ENCODE results near the gene IGFBP1.
"Not testable (repeated sequence)": the region's sequence is repeated elsewhere in the genome, so short reads cannot be mapped to it uniquely, and the experiment has no call there.

Gene IGFBP1

DNA sequence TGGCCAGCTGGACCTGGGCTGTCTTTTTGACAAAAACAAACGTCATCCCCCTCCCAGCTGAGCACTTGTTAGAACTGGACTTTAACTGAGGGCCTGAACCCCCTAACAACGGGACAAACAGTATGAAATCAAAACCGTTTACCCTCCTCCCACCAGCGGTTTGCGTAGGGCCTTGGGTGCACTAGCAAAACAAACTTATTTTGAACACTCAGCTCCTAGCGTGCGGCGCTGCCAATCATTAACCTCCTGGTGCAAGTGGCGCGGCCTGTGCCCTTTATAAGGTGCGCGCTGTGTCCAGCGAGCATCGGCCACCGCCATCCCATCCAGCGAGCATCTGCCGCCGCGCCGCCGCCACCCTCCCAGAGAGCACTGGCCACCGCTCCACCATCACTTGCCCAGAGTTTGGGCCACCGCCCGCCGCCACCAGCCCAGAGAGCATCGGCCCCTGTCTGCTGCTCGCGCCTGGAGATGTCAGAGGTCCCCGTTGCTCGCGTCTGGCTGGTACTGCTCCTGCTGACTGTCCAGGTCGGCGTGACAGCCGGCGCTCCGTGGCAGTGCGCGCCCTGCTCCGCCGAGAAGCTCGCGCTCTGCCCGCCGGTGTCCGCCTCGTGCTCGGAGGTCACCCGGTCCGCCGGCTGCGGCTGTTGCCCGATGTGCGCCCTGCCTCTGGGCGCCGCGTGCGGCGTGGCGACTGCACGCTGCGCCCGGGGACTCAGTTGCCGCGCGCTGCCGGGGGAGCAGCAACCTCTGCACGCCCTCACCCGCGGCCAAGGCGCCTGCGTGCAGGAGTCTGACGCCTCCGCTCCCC lies at the start of gene IGFBP1:
Gene IGFBP1 (plus strand): TSS at position 304 of the 808 bp plus-strand sequence. CDS start 165 bp downstream, at position 469.
- DNase-seq (ENCODE audit: low read depth in 2 of 2), result no peak

DNA sequence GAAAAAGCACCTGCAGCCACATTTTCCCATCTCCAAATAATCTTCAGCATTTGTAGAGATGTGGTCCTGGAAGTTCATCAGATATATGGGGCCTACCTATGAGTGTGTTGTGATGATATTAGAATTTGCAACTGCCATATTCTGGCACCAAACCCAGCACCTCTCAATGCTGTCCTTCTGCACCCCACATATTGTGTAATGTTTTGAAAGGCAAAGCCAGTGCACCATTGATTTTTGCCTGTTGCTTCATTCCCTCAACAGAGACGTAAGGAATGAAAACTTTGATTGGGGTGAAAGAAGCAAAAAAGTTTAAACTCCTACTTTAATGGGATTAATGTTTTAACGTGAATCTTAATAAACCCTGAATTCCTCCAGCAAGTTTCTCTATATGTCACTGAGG lies 49.4 kb upstream of the IGFBP1 start:
- not testable (repeated sequence) for DNase-seq (ENCODE audit: low read depth in 2 of 2)

DNA sequence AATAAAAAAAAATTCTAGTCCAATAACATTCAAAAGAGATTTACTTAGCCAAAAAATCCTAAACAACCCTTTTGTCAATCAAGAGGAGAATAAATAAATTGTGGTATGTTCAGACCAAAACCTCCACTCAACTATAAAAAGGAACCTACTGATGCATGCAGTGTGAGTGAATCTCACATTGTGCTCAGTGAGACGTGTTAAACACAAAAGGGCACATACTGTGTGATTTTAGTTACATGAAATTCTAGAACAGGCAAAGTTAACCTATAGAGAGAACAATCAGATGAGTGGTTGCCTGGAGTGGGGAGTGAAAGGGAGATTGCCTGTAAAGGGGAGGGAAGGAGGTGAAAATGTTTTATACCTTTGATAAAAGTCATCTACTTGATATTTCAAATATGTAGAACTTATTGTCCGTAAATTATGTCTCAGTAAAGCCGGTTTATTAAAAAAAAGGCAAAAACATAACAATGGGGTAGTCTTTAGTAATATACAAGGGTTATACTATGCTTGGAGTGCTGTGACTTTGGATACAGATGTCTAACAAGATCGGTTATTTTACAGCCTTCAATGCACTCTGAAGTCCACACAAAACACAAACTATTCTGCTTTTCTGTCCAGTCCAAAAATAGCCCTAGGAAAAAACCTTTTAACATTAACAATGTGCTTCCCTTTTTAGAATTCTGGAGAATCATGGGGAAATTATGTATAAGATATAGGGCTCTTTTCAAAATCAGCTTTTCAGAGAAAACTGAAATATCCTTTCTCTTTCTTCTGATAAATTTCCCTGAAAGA lies 46.2 kb upstream of the IGFBP1 start:
- not testable (repeated sequence) for DNase-seq (ENCODE audit: low read depth in 2 of 2)

DNA sequence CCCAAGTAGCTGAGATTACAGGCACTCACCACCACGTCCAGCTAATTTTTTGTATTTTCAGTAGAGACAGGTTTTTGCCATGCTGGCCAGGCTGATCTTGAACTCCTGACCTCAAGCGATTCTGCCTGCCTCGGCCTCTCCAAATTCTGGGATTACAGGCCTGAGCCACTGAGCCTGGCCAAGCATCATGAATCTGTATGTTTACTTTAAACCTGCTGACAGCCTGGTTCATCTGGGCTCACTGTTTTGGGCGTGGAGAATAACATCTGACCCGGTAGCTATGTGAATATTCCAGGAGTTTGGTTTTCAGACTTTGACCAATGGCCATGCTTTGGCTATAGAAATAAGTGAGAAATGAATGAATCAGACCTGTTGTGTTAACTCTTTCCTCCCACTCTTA lies 41.8 kb upstream of the IGFBP1 start:
- DNase-seq (ENCODE audit: low read depth in 2 of 2), result not testable (repeated sequence)

DNA sequence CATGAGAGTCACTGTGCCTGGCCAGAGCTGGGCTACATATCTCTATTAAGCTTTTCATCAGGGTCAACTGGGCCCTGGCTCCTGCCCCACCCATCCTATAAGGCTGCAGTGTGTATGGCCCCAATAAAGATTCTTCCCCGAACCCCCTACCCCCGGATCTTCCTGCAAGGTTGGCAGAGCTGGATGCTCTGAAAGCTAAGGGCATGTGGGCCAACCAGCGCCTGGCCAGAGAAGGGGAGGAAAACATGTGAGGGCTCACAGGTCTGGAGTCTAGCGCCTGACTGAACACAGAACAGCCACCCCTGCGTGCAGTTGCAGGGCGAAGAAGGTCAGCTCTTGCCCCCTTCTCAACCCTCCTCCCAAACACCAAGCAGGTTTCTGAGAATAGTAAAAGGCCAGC lies 39.6 kb upstream of the IGFBP1 start:
- not testable (repeated sequence) for DNase-seq (ENCODE audit: low read depth in 2 of 2)

DNA sequence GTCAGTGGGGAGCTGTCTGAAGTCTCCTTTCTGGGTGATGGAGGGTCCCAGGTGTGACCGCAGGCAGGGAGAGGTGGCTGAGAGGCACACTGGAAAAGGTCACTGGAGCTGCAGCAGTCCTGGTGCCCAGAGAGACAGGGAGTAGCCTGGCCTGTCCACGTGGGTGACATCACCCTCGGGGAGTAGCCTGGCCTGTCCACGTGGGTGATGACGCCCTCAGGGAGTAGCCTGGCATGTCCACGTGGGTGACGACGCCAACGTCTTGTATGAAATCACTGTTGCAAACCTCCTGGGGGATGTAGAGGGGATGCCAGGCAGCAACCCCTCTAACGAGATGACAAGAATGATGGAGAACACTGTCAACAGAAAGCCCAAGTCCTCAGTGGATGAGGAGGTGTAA lies 35.3 kb upstream of the IGFBP1 start:
- not testable (repeated sequence) for DNase-seq (ENCODE audit: low read depth in 2 of 2)

DNA sequence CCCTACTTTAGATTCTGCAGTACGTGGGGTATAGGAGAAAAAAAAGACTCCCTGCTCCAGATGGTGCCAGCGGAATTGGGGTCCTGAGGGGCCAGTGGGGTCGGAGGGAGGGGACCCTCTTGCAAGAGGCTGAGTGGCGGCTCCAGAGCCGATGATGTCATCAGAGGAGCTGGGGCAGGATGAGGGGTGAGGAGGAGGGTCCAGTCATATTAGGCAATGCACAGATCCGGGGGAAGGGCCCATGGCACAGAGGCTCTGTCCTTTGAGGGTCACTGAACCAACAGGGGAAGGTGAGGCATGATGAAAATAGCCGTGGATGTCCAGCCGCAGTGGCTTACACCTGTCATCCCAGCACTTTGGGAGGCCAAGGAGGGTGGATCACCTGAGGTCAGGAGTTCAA lies 34.8 kb upstream of the IGFBP1 start:
- DNase-seq (ENCODE audit: low read depth in 2 of 2), result not testable (repeated sequence)

DNA sequence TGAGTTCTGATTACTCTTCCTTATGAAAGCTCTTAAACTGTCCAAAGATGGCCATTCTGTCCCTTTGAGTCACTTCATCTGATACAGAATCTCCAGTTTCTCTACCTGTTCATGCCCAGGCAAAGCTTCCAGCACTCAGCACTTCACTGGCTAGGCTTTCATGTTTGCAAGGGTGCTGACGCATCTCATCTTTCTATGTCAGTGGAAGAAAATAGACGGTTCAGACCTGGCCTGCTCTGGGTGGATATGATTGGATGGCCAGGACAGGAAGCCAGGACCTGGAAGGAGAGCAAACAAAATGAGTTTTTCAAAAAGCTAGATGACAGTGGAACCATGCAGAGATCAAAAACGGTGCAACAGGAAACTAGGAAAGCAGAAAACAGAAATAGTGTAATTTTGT lies 32.6 kb upstream of the IGFBP1 start:
- DNase-seq (ENCODE audit: low read depth in 2 of 2), result not testable (repeated sequence)

DNA sequence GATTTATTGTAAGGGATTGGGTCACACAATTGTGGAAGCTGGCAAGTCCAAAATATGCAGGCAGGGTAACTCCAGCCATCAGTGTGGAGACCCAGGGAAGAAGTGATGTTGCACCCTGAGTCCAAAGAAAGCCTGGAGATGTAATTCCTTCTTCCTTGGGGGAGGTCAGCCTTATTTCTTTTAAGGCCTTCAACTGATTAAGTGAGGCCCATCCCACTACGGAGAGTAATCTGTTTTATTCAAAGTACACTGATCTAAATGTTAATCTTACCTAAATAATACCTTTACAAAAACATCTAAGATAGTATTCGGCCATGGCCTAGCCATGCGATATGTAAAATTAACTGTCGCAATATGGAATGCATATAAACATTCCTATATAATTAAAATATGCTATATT lies 31.4 kb upstream of the IGFBP1 start:
- not testable (repeated sequence) for DNase-seq (ENCODE audit: low read depth in 2 of 2)

DNA sequence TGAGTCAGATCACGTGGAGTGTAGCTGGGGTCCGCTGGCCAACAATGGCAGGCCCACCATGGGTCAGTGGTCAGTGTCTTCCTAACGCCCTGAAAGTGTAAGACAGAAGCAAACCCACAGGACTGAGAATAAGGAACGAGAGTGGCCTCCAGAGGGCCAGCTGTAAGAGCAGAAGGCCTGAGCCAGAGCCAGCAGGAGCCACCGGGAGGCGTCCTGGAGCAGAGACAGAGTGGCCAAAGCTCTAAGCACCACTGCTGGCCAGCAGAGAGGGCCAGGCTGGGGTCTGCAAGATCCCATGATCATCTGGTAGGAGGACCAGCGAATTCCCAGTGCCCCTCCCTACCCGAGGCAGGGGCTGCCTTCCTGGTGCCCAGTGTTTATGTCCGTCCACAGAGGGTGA lies 24.6 kb upstream of the IGFBP1 start:
- DNase-seq (ENCODE audit: low read depth in 2 of 2), result no peak

DNA sequence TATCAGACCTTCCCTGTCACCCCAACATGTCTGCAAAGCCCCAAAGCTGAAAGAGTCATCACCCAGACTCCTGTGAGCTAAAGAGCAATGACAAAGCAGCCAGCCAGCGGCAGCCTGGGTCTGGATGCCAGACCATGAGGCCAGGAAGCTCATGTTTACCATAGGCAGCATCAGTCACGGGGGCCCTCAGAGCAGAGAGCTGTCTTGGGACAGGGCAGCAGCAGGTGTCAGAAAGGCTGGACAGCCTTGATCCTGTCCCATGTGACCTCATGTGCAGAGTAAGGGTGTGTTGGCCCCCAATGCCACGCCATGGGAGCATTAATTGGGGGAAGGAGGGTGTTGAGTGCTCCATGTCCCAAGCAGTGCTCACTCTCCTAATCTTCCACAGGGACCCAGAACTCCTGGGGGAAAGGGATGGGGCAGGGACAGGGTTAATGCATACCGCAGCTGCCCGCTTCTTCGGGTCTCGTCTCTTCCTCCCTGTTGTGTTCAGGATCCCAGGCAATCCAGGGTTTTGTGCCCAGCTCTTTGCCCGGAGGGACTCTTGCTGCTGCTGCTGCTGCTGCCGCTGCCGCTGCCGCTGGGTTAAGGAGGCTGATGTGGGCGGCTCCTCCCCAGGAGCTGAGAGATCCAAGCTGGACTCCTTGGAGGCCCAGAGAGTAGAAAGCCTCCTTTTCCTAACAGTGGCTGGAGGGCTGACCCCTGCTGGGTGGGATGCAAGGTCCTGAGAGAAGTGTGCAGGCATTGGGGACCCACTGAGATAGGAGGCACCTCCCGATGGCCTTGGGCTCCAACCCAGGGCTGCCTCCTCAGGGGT lies 22.5 kb upstream of the IGFBP1 start:
- DNase-seq (ENCODE audit: low read depth in 2 of 2), result no peak

DNA sequence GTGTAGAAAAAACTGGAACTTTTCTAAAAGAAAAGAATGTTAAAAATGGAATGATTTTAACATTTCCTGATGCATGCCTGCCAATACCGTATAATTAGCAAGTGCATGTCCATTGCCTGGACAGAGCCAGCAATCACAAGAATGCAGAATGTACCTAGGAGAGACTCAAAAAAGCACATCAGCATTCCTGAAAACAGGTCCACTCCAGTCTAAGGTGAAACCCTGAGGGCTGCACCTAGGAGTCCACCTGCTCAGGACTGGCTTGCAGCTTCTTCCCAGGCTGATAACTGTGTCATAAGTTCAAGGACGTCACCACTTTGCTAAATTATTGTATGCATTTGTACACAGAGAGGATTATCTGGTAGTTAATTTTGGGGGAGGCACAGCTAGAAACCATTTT lies 20.8 kb upstream of the IGFBP1 start:
- DNase-seq (ENCODE audit: low read depth in 2 of 2), result no peak

DNA sequence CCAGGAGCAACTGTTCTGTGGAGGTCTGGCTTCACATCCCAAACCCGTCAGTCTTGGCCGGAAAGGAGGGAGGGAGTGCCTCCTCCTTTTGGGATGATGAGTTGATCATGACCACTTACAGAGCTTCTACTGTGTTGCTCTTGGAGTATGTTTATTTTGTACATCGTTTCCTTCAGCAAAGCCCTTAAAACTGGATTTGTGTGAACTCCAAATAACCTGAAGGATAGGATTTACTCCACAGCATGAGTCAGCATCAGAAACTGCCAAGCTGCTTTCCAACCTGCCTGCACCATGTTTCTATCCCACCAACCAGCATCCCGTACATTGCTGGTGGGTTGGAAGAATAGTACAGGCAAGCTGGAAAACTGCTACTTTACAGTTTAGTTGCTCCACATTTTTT lies 18.9 kb upstream of the IGFBP1 start:
- DNase-seq (ENCODE audit: low read depth in 2 of 2), result no peak

DNA sequence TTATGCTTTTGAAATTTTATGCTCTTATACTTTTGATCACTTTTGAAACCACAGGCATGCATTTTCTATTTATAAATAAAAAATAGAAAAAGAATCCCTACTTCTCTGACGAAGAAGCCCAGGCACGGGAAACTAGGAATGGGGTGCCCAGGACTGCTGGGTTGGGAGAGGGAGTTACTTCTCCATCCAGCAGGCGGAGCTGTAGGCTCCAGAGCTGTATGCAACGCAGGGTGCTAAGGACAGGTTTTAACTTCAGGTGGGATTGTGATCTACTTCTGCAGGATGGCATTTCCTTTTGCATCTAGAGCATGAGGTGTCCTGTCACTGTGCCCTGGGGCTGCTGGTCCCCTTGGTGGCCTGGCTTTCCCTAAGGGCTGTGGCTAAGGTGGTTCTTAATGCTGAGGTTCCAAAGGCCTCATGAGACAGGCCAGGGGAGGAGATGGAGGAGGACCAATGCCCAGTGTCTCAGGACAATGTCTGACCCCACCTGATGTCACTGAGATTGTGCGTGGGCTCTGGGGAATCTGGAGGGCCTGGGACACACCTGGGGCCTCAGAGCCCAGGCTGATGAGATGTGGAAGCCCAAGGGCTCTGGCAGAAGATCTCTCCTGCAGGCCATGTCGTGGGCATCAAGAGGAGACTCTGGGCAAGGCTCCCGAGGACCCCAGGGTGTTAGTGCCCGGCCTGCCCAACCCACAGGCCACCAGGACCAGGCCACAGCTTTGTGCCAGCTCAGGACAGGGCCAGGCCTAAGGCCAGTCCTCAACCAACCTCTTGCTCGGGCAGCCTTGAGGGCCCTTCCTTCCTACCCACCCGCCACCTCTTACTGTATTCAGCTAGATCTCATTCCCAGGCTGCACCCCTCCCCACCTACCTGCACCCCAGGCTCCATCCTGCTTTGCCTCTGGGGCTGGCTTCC lies 15.9 kb upstream of the IGFBP1 start:
- DNase-seq (ENCODE audit: low read depth in 2 of 2), result no peak

DNA sequence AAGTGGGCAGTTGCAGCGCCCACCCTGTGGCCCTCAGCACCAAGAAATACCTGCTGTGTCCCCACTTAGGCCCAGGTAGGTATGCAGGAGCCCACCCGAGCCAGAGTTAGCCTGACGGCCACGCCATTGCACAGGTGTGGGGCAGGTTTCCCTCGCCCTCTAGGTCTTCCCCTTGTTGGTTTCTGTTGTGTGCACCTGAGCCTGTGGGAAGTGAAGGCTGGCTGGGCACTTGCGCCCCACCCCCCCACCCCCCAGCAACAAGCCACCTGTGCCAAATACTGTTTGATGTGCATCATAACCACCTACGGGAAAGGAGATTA lies 15.3 kb upstream of the IGFBP1 start, which contains the start of gene CCDC201:
Gene CCDC201 (minus strand): TSS at position 48 of the 320 bp plus-strand sequence. CDS start 75 bp downstream, outside the sequence.
- no peak for DNase-seq (ENCODE audit: low read depth in 2 of 2)

DNA sequence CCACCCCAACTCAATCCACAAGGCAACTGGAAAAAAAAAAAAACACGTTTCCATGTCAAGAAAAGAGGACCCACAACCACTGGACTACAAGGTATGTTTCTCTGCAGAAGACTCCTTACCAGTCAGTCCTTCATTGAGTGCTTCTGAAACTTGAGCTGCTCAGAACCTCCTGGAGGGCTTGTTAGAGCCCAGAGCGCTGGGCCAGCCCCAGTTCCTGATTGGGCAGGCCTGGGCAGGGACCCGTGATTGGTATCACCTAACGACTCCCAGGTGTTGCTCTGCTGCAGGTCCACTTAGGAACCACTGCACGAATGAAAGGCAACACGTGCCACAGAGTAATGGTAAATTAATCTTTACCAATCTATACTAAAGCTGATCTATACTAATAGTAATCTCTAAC lies 14.9 kb upstream of the IGFBP1 start:
- DNase-seq (ENCODE audit: low read depth in 2 of 2), result no peak

DNA sequence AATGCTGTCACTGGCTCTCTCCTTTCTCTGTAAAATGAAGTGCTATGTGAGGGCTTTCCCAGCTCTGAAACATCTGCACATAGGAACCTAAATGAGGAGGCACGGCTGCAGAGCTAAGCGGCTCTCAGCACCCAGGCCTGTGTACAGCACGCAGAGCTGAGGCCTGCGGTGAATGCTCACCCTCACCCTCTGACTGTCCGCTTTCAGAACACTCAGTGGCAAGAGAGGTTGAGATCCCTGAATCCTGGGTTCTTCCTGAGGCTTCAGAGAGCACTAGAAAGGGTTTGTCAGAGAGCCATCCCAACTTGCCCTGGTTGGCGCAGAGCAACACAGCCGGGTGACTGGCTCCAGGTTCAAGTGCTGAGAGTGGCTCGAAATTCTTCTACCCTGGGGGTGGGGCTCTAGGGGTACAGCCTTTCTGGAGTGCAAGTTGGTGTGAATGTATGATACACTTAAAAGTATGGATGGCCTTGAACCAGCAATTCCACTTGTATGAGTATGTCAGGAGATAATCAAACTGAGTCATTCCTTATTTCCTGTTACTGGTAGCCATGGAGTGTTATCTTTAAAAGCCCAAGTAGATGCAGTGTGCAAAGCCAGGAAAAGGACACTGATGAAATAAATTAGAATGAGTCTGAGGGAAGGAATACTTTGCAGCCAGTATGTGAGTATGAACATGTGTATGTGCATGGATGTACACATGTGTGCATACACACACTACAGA lies 13.7 kb upstream of the IGFBP1 start:
- no peak for DNase-seq (ENCODE audit: low read depth in 2 of 2)

DNA sequence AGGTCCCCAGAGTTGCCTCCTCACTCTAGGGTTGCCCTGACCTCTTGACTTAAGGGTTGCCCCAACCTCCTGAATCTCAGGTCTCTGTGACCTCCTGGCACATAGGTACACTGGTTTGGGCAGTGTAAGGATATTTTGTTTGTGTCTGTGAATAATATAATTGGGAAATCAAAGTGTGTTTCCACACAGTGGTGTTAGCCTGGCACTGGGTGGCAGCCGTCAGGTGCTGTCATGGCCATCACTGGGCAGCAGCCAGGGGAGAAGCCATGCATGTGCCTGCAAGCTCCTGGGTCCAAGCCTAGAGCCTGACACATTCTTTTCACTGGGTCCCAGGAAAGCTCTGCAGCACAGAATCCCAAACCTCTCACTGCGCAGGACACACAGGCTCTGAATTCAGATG lies 11.8 kb upstream of the IGFBP1 start:
- no peak for DNase-seq (ENCODE audit: low read depth in 2 of 2)

DNA sequence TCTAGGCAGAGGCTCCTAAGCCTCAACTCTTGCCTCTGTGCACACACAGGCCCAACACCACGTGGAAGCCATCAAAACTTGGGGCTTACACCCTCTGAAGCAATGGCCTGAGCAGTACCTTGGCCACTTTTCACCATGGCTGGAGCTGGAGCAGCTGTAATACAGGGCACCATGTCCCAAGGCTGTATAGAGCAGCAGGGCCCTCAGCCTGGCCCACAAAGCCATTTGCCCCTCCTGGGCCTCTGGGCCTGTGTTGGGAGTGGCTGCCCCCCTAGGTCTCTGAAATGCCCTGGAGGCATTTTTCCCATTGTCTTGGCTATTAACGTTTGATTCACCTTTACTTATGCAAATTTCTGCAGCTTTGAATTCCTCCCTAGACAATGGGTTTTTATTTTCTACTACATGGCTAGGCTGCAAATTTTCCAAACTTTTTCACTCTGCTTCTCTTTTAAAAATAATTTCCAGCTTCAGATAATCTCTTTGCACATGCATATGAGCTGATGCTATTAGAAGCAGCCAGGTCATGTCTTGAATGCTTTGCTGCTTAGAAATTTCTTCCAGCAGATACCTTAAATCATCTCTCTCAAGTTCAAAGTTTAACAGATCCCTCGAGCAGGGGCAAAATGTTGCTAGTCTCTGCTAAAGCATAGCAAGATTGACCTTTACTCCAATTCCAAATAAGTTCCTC lies 9.7 kb upstream of the IGFBP1 start:
- DNase-seq (ENCODE audit: low read depth in 2 of 2), result no peak

DNA sequence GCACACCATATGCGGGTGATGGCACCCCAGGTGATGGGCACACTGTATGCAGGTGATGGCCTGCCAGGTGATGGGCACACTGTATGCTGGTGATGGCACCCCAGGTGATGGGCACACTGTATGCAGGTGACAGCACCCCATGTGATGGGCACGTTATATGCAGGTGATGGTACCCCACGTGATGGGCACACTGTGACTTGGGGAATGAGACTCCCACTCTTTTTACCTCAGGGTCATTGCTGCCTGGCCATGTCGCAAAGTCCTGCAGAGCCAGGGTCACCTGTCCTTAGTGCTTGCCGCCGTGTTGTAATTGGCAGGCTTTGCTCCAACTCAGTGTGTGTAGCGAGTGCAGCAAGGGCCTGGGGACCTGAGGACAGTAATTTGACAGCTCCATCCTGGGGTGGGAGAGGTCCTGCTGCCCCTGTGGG lies 7.8 kb upstream of the IGFBP1 start:
- DNase-seq (ENCODE audit: low read depth in 2 of 2), result no peak

Measured in stimulated activated CD8-positive, alpha-beta memory T cell treated with anti-CD3 and anti-CD28 coated beads, Interleukin-15, amount 100 ng/mL, for 4 hours (primary cell).